GM18502 (cell line): Measurements from ENCODE around the gene IL1RAPL1.

Experiments
- ATAC-seq: cut with Tn5 transposase; IDR thresholded peaks from one replicate; pipeline ENCODE4 v1.9.1; 2021; ENCODE audit warnings: mild to moderate bottlenecking; ENCODE audit not compliant: unreplicated experiment, poor library complexity

Gene IL1RAPL1

GRCh38 chrX:29671421-29671820 lies 1084.2 kb downstream of the IL1RAPL1 start:
- ATAC-seq: no peak

GRCh38 chrX:29687687-29688086 lies 1100.4 kb downstream of the IL1RAPL1 start:
- no peak for ATAC-seq

- no peak for ATAC-seq
Observed at GRCh38 chrX:29690061-29690460, 1102.8 kb downstream of the IL1RAPL1 start.

GRCh38 chrX:29691044-29691443 lies 1103.8 kb downstream of the IL1RAPL1 start:
- ATAC-seq: no peak

GRCh38 chrX:29693912-29694311 lies 1106.7 kb downstream of the IL1RAPL1 start:
- ATAC-seq: no peak

- ATAC-seq: no peak
Observed at GRCh38 chrX:29699239-29699638, 1112.0 kb downstream of the IL1RAPL1 start.

- ATAC-seq: no peak
Observed at GRCh38 chrX:29707088-29707487, 1119.8 kb downstream of the IL1RAPL1 start.

GRCh38 chrX:29721152-29721551 lies 1133.9 kb downstream of the IL1RAPL1 start:
- no peak for ATAC-seq

DNA sequence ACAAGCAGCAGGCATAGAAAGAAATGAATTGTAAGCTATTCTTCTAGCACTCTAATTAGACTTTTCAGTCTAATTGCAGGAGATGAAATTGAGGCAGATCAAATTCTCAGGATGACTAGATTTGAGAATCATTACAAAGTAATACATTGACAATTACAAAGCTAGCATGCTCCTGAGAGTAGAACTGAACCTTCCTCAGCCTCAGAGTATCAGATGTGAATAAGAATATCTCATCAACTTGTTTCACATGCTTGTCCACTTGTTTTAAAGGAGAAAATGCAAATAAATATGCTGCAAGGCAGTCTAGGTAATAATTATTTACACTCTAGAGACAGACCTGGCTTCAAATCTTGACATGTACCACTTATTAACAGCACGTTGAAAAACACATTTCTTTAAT lies 1137.1 kb downstream of the IL1RAPL1 start:
- ATAC-seq: no peak

DNA sequence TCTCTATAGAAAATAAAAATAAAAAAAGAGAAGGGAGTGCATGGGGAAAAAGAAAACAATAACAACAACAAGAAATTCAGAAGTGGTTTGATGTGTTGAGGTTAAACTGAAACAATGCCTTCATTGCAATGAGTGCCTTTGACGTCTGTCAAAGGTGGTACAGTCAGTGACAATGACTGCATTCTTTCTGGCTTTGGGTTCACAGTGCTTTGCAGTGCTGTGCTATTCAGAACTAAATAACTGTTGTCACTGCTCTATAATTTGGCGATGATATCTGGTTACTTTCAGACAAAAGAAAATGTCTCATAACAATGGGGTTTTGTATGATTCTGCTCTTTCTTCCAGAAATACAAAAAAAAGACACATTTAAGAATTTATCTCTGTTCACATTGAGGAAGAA lies 1139.6 kb downstream of the IL1RAPL1 start:
- no peak for ATAC-seq

- ATAC-seq: no peak
Observed at GRCh38 chrX:29728639-29729038, 1141.4 kb downstream of the IL1RAPL1 start.

DNA sequence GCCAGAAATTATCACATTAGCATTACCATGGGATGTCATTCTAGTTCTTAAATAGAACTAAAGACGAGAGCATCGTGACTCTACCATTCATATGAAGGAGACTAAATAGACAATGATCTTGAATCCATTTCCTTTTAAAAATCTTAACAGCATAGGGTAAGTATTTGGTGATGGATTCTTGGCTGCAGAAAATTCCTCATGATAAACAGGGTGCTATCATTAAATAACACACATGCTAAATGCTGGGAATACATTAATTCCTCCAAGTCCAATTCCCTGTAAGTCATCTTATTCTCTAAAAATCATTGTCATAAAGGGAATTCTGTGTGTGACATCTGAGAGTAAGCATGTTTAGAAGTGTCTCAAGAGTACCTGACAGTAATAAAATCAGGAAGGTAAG lies 1157.7 kb downstream of the IL1RAPL1 start:
- no peak for ATAC-seq

- no peak for ATAC-seq
Observed at GRCh38 chrX:29746326-29746725, 1159.1 kb downstream of the IL1RAPL1 start.

GRCh38 chrX:29762006-29762405 lies 1174.8 kb downstream of the IL1RAPL1 start:
- ATAC-seq: no peak

DNA sequence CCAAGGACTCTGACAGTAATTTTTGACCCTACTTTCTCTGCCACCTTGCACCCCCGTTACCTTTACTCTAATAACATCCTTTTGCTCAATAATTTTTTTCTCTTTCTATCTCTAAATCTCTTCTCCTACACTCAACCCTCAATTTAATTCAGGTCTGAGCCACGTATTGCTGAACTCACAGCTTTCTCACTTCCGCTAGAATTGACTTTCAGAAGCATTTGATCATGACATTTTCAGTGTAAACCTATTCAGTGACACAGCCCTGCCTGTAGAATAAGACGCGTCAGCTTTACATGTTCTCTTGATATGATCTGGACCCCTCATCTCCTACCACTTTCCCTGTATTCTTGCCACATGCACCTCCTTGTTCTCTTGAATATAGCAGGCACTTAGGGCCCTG lies 1188.6 kb downstream of the IL1RAPL1 start:
- no peak for ATAC-seq

- ATAC-seq: no peak
Observed at GRCh38 chrX:29787656-29788055, 1200.4 kb downstream of the IL1RAPL1 start.

DNA sequence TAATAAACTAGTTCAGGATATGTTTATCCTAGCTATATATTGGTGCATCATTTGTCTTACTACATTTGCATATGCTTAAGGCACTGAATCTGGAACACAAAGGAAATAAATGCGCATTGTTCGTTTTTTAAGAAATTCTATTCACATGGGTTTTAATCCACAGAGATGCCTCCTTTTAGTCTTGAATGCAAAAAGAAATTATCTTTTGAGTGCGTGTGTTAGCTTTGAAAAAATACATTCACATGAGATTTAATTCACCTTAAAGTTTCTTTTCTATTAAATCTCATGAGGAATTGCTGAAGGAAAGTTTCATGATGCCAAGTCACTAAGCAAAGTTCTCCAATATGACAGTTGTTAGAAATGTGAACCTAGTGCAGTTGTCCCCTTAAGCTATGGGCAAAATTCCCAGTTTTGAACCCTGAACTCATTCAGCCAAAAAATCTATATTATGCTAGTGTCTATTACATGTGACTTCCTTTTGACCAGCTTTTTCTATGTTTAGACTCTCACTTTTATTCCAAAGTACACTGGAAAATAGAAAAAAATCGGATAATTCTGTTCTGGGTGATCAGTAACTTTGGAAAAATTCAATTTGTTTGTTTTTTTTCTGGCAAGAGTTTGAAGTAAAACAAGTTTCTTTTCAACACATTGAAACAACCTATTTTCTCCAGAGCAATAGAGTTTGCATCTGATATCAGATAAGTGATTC lies 1201.9 kb downstream of the IL1RAPL1 start:
- no peak for ATAC-seq

- no peak for ATAC-seq
Observed at GRCh38 chrX:29792335-29792734, 1205.1 kb downstream of the IL1RAPL1 start.

DNA sequence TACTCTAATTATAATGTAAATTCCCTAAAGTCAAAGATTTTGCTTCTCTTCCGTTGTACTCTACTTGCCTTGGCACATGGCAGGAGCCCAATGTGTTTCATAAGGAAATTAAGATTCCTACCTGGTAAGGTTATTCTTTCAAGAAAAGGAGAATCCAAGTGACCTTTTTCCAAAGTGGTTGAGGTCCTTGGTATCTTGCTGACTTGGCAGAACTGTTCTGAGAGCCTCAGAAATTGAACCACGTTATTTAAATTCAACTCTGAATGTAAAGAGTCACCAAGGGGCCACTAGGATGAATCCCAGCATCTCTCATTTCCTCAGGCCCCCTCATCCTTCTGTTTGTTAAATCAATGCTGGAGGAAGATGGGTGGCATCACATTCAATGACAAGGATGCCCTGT lies 1209.9 kb downstream of the IL1RAPL1 start:
- ATAC-seq: no peak

DNA sequence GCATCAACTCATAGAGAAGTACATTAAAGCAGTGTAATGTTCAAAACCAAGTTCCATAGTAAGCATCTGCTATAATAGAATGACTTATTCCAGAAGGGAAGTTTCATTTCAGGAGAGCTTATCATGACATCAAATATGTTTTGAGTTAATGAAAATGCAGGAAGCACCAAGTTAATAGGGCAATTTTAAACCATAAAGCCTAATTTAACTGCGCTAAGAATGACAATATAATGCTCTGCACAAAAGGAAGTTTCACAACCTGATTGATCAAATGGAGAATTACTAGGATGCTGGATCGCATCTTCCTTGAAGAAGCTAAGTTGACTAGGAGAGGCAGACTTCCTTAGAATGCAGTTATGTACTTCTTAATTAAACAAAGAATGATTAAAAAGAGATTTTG lies 1211.2 kb downstream of the IL1RAPL1 start:
- ATAC-seq: no peak

DNA sequence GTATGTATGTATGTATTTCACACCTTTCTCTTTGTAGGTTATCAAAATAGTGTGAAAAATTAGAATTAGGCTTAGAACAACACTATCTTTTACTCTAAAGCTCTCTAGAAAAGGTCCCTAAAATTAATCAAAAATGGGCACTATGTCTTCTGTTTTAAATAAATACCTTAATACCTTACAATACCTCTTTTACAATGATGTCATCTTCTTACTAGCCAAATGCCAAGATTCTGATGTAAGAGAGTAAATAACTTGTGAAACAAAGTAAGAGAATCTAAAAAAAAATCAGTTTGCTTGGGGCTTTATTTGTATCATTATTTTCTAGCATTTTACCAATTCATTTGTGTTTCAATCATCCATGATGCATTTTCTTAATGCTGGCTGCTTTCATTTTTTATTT lies 1225.9 kb downstream of the IL1RAPL1 start:
- no peak for ATAC-seq

DNA sequence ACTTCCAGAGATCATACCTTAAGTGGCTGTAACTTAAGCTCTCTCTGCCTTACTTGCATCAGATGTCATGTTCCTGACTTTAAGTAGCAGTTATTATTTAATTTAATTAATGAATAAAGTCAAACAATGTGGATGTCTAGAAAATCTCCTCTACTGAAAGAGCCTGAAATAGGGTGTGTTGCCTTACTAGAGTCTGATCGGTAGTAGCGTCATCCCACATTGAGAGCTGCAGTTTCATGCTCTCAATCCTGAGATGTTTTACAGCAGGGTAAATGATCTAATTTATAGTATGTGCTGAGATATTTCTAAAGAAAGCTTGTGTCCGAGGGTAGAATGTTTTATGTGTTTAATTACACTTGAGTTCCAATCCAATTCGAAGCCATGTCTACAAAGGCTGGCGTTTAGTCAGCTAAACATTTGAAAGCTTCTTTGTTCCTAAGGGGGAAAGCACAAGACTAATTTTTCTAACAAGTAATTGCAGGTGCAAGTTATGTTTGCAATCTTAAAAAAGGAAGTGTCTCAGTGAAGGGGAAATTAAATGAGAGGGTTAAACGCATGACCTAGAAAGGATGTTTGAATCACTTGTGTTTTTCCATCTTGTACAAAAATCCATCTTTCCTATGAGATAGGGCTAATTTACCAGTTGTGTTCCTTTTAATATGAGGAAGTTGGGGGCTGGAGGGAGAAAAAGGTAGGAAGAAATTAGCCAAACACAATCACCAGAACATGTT lies 1237.1 kb downstream of the IL1RAPL1 start:
- no peak for ATAC-seq
